D721Med (cell line): ENCODE measurements around the gene KCNJ9.

Source experiments
- DNase-seq: peaks from one replicate; pipeline ENCODE4 v3.0.0; 2011; ENCODE audit warnings: low spot score; ENCODE audit not compliant: insufficient read length
- FAIRE-seq: peaks from 2 replicates; lab custom pipeline; 2011; peaks lifted over from hg19 to GRCh38; lab: Jason Lieb, UNC
- CTCF ChIP-seq: IDR thresholded peaks from 2 replicates; pipeline ENCODE4 v1.5.1; 2012; ENCODE audit warnings: mild to moderate bottlenecking, control low read depth; ENCODE audit not compliant: insufficient read depth; ENCODE audit errors: missing control alignments

KCNJ9 gene

GRCh38 chr1:160114085-160114484 lies 32.7 kb downstream of the KCNJ9 start:
- FAIRE-seq (no peak), DNase-seq (no peak)
- no peak for TF ChIP-seq CTCF

GRCh38 chr1:160115545-160116282 lies 34.4 kb downstream of the KCNJ9 start, which contains the start of gene ATP1A2:
ATP1A2 (plus strand) TSS chr1:160115759; CDS start chr1:160115862, 103 bp downstream.
- FAIRE-seq (no peak), DNase-seq (no peak)
- no peak for TF ChIP-seq CTCF

DNA sequence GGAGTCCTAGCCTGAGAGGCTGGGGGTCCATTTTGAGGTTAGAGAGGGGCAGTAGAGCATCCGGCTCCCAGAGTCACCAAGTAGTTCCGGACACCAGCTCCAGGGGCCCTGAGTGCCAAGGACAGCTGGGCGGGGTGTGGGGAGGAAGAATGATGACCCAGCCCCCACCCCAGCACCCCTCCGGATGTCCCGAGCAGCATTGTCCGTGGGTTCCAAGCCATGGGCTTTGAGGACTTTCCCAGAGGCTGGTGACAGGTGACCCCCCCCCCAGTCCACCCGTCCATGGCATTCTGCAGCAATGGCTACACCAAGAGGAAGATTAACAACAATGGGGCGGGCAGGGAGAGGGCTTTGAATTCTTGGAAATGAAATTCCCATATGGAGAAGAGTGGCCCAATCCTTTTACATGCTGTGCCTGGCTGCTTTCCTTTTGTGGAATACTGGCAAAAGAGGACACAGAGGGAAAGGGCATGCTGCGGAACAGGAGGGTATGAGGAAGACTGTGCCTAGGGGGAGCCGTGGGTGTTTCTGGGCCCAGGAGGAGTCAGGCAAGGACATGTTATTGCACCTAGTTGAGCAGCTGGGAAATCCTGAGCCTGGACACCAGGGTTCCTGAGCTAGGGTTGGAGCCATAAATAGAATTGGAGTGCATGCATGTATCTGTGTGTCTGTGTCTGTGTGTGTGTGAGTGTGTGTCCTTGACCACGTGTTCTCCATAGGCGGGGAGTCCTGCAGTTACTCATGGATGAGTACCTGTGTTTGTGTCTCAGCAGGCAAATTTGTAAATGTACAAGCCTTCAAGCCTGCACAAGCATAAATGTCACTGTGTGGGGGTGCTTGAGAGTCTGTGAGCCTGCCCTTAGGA lies 35.2 kb downstream of the KCNJ9 start:
- no peak for DNase-seq
- no peak for TF ChIP-seq CTCF
- FAIRE-seq = no peak

DNA sequence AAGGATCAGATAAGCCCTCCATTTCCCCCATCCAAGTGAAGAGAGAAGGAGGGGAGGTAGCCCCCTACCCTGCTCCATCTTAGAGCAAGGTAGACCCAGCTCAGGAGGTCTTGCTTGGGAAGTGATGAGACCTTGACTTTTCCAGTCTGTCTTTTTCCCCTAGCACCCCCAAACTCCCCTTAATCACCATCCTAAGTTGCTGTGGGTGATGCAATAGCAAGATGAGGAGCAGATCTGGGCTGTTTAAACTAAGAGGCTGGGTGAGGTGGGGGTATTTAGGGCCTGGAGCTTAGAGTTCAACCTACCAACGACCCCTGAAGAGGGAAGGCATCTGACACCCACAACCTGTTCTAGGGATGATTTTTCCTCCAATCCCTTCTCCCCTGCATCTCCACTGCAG lies 36.0 kb downstream of the KCNJ9 start:
- FAIRE-seq (no peak), DNase-seq (no peak)
- no peak for TF ChIP-seq CTCF

GRCh38 chr1:160117709-160118183 lies 36.4 kb downstream of the KCNJ9 start:
- DNase-seq (no peak), FAIRE-seq (no peak)
- TF ChIP-seq CTCF = no peak

DNA sequence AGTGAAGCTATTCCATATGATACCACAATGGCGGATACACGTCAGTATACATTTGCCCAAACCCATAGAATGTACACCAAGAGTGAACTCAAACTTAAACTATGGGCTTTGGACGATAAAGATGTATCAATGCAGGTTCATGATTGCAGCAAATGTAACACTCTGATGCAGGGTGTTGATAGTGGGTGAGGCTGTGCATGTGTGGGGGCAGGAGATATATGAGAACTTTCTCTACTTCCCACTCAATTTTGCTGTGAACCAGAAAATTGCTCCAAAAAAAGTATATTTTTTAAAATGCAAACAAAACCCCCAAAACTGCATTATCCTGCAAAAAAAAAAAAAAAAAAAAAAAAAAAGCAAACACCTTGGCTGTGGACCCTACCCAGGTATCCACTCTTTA lies 37.6 kb downstream of the KCNJ9 start:
- TF ChIP-seq CTCF = no peak
- DNase-seq = no peak
- no peak for FAIRE-seq
